ENCODE measurements around the gene LRP11.

The LRP11 gene

GRCh38 chr6:149771925-149772324 is 92.2 kb downstream of the LRP11 start:
- no peak for DNase-seq

GRCh38 chr6:149771185-149771584 is 93.0 kb downstream of the LRP11 start:
- DNase-seq: no peak

- DNase-seq: no peak
These were observed 94.5 kb downstream of the LRP11 start for GRCh38 chr6:149769676-149770075.
